ENCODE measurements around the gene GREM1.

GRCh38 chr15:32701863-32702262 is 15.9 kb upstream of the GREM1 start:
- TF ChIP-seq, protein P1, sequence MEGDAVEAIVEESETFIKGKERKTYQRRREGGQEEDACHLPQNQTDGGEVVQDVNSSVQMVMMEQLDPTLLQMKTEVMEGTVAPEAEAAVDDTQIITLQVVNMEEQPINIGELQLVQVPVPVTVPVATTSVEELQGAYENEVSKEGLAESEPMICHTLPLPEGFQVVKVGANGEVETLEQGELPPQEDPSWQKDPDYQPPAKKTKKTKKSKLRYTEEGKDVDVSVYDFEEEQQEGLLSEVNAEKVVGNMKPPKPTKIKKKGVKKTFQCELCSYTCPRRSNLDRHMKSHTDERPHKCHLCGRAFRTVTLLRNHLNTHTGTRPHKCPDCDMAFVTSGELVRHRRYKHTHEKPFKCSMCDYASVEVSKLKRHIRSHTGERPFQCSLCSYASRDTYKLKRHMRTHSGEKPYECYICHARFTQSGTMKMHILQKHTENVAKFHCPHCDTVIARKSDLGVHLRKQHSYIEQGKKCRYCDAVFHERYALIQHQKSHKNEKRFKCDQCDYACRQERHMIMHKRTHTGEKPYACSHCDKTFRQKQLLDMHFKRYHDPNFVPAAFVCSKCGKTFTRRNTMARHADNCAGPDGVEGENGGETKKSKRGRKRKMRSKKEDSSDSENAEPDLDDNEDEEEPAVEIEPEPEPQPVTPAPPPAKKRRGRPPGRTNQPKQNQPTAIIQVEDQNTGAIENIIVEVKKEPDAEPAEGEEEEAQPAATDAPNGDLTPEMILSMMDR (IDR thresholded peaks at IDR 0.05) = no peak
- no peak for TF ChIP-seq POLR2A (IDR thresholded peaks at IDR 0.05)
- TF ChIP-seq POLR2AphosphoS5 (IDR thresholded peaks at IDR 0.05) = no peak
